ENCODE results near the gene PSMB7. TPM values are rescaled to one million over a fixed set of nuclear protein-coding genes. Genes with fewer than 3 reads are reported as not detected.

PSMB7 gene
- total RNA-seq, 2 experiments from 2014 or later: 69.3 to 71.7 TPM

GRCh38 chr9:124443625-124444024, 28.4 kb upstream of the PSMB7 start:
- TF ChIP-seq, protein P1, sequence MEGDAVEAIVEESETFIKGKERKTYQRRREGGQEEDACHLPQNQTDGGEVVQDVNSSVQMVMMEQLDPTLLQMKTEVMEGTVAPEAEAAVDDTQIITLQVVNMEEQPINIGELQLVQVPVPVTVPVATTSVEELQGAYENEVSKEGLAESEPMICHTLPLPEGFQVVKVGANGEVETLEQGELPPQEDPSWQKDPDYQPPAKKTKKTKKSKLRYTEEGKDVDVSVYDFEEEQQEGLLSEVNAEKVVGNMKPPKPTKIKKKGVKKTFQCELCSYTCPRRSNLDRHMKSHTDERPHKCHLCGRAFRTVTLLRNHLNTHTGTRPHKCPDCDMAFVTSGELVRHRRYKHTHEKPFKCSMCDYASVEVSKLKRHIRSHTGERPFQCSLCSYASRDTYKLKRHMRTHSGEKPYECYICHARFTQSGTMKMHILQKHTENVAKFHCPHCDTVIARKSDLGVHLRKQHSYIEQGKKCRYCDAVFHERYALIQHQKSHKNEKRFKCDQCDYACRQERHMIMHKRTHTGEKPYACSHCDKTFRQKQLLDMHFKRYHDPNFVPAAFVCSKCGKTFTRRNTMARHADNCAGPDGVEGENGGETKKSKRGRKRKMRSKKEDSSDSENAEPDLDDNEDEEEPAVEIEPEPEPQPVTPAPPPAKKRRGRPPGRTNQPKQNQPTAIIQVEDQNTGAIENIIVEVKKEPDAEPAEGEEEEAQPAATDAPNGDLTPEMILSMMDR (IDR thresholded peaks at IDR 0.05): no peak
- H3K27me3 Mint-ChIP-seq: peaks cover 60% of the 10 kb centered on the region
- CTCF ChIA-PET: no interaction called here

GRCh38 chr9:124442826-124443225, 27.6 kb upstream of the PSMB7 start:
- H3K27ac Mint-ChIP-seq: no peak overlapping the region
- no peaks in the 10 kb centered on the region for H3K36me3 ChIP-seq (ENCODE audit: insufficient read depth, low read length)
- H3K27ac ChIP-seq (ENCODE audit: low read depth in 1 of 2, low read length in 2 of 2): no peak overlapping the region
- intact Hi-C loops (cut with DNase I, micrococcal nuclease): no loop called here
- peaks cover 54% of the 10 kb centered on the region for H3K27me3 Mint-ChIP-seq
- H3K4me3 Mint-ChIP-seq: no peak overlapping the region
- H3K9me3 Mint-ChIP-seq: no peaks in the 10 kb centered on the region
- no peak overlapping the region for H3K4me3 ChIP-seq (ENCODE audit: low read length)
- TF ChIP-seq, protein P1 (IDR thresholded peaks at IDR 0.05): no peak
- peaks cover 7 to 10% of the 10 kb centered on the region in 2 experiments for H3K27me3 ChIP-seq (ENCODE audit: control insufficient read depth in 1 of 2, insufficient read depth in 2 of 2, low read length in 2 of 2)
- H3K9me3 ChIP-seq (ENCODE audit: control insufficient read depth in 1 of 2, insufficient read depth in 1 of 2, low read length in 2 of 2): peaks cover 3 to 26% of the 10 kb centered on the region in 2 experiments
- DNase-seq (no peak), ATAC-seq (ENCODE audit: poor library complexity) (no peak)
- H3K4me1 Mint-ChIP-seq (ENCODE audit: low read depth): no peaks in the 10 kb centered on the region
- POLR2A ChIA-PET: no interaction called here
- CTCF ChIA-PET: no interaction called here
- no peaks in the 10 kb centered on the region for H3K36me3 Mint-ChIP-seq (ENCODE audit: low read depth)
- no peaks in the 10 kb centered on the region for H3K4me1 ChIP-seq (ENCODE audit: insufficient read depth, low read length)

More at GRCh38 chr9:124443625-124444024, 28.4 kb upstream of the PSMB7 start:
- ATAC-seq (ENCODE audit: poor library complexity) (no peak), DNase-seq (no peak)
- POLR2A ChIA-PET: no interaction called here
- Mint-ChIP-seq H3K4me1 (ENCODE audit: low read depth) (no peaks in the 10 kb centered on the region), H3K4me3 (no peak overlapping the region), H3K27ac (no peak overlapping the region), H3K9me3 (no peaks in the 10 kb centered on the region), H3K36me3 (ENCODE audit: low read depth) (no peaks in the 10 kb centered on the region)
- no peaks in the 10 kb centered on the region for H3K36me3 ChIP-seq (ENCODE audit: insufficient read depth, low read length)
- H3K4me1 ChIP-seq (ENCODE audit: insufficient read depth, low read length): no peaks in the 10 kb centered on the region
- intact Hi-C loops (cut with DNase I, micrococcal nuclease): no loop called here
- no peak overlapping the region for H3K4me3 ChIP-seq (ENCODE audit: low read length)
- H3K27me3 ChIP-seq (ENCODE audit: control insufficient read depth in 1 of 2, insufficient read depth in 2 of 2, low read length in 2 of 2): peaks cover 7 to 13% of the 10 kb centered on the region in 2 experiments
- peaks cover 3 to 18% of the 10 kb centered on the region in 2 experiments for H3K9me3 ChIP-seq (ENCODE audit: control insufficient read depth in 1 of 2, insufficient read depth in 1 of 2, low read length in 2 of 2)
- no peak overlapping the region for H3K27ac ChIP-seq (ENCODE audit: low read depth in 1 of 2, low read length in 2 of 2)

DNA sequence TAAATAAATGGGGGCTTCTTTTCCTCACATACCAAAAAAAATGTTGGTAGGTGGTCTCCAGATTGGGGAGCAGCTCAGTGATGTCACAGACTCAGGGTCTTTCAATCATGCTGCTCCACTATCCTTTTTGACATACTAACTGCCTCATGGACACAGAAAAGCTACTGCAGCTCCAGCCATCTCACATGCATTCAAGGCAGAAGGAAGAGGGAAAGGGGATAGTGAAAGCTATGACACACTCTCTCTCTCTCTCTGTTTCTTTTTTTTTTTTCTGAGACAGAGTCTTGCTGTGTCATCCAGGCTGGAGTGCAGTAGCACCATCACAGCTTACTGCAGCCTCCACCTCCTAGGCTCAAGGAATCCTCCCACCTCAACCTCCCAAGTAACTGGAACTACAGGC, 27.1 kb upstream of the PSMB7 start:
- POLR2A ChIA-PET: no interaction called here

More for the DNA sequence above, 27.1 kb upstream of the PSMB7 start:
- Mint-ChIP-seq H3K4me1 (ENCODE audit: low read depth) (no peaks in the 10 kb centered on the region), H3K36me3 (ENCODE audit: low read depth) (no peaks in the 10 kb centered on the region), H3K27me3 (peaks cover 54% of the 10 kb centered on the region), H3K4me3 (no peak overlapping the region), H3K27ac (no peak overlapping the region), H3K9me3 (no peaks in the 10 kb centered on the region)
- no peak overlapping the region for H3K27ac ChIP-seq (ENCODE audit: low read depth in 1 of 2, low read length in 2 of 2)
- ATAC-seq (ENCODE audit: poor library complexity): no peak
- intact Hi-C loops (cut with DNase I, micrococcal nuclease): no loop called here
- TF ChIP-seq, protein P1 (IDR thresholded peaks at IDR 0.05): no peak
- no peaks in the 10 kb centered on the region for H3K4me1 ChIP-seq (ENCODE audit: insufficient read depth, low read length)
- peaks cover 7 to 10% of the 10 kb centered on the region in 2 experiments for H3K27me3 ChIP-seq (ENCODE audit: control insufficient read depth in 1 of 2, insufficient read depth in 2 of 2, low read length in 2 of 2)
- peaks cover 3 to 26% of the 10 kb centered on the region in 2 experiments for H3K9me3 ChIP-seq (ENCODE audit: control insufficient read depth in 1 of 2, insufficient read depth in 1 of 2, low read length in 2 of 2)
- no peak for DNase-seq
- no peak overlapping the region for H3K4me3 ChIP-seq (ENCODE audit: low read length)
- CTCF ChIA-PET: no interaction called here
- H3K36me3 ChIP-seq (ENCODE audit: insufficient read depth, low read length): no peaks in the 10 kb centered on the region

Measured in CD4-positive, alpha-beta T cell (primary cell).